ENCODE results near the gene NTSR1. TPM values are rescaled to one million over a fixed set of nuclear protein-coding genes. Genes with fewer than 3 reads are reported as not detected.

NTSR1 gene
- total and polyA plus RNA-seq, 12 donors = 0.03 to 0.14 (median 0.11) TPM; not detected in 9

DNA sequence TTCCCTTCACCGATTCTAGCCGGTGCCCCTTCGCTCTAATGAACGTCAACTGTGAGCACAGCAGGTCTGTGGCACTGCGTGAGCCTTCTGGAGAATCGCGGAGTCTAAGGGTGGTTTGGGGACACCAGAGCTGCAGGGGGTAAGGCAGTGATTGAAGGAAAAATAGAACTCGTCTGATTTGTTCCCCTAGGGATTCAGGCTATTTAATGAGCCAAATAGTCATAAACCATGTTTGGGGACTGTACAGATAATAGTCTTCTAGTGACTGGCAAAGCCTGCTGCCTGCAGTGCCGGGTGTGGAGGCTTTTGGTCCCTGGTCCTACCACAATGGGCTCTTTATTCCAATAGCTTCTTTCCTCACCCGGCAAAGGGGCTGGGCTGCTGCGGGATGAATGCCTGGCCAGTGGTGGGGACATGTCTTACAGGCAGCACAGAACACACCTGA, 11.1 kb upstream of the NTSR1 start:
- no peaks in the 10 kb centered on the region for H3K4me1 ChIP-seq (replicated peaks in 1 of 2)
- intact Hi-C loops (cut with DNase I) = no loop called here
- no peaks in the 10 kb centered on the region for H3K9me3 ChIP-seq (replicated peaks in 1 of 3)
- no peak for DNase-seq
- H3K4me3 ChIP-seq = no peak overlapping the region
- H3K27ac ChIP-seq = no peak overlapping the region
- no peaks in the 10 kb centered on the region for H3K36me3 ChIP-seq (replicated peaks in 1 of 2)
- WGBS, 4 donors = 83 to 89% (median 85%) methylated on average over 10 to 11 of the region's 11 CpGs
- TF ChIP-seq POLR2A (IDR thresholded peaks at IDR 0.05) (no peak), CTCF (IDR thresholded peaks at IDR 0.05) (no peak)
- peaks cover 4% of the 10 kb centered on the region for H3K27me3 ChIP-seq

DNA sequence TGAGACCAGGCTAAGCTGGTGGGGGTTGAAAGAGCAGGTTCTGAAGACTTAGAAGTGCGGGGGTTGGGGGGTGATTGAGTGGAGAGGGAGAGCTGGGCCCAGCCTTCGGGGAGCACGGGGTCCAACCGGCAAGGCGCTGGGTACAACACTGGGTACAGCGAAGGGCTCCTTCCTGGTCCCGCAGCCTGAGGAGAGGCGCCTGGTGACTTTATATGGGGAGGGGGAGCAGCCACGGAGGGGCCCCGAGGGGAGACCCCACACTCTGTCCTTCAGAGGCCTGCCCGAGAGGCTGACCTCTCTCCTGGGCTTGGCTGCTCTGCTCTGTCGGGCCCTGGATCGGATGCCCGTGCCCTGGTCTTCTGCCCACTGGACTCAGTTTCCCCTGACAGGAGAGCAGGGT, 10.4 kb upstream of the NTSR1 start:
- H3K9me3 ChIP-seq (replicated peaks in 1 of 3) = no peaks in the 10 kb centered on the region
- TF ChIP-seq CTCF (IDR thresholded peaks at IDR 0.05) (no peak), POLR2A (IDR thresholded peaks at IDR 0.05) (no peak)
- no peak overlapping the region for H3K4me3 ChIP-seq
- H3K36me3 ChIP-seq (replicated peaks in 1 of 2) = no peaks in the 10 kb centered on the region
- DNase-seq = no peak
- intact Hi-C loops (cut with DNase I) = no loop called here
- WGBS, 4 donors = 85 to 94% (median 91%) methylated on average over 9 to 14 of the region's 14 CpGs
- H3K27ac ChIP-seq = no peak overlapping the region
- H3K4me1 ChIP-seq (replicated peaks in 1 of 2) = no peaks in the 10 kb centered on the region
- H3K27me3 ChIP-seq = peaks cover 4% of the 10 kb centered on the region

GRCh38 chr20:62699296-62699695, 9.3 kb upstream of the NTSR1 start:
- Histone ChIP-seq H3K36me3 (replicated peaks in 1 of 2) (no peaks in the 10 kb centered on the region), H3K27me3 (peaks cover under 1% of the 10 kb centered on the region), H3K4me3 (no peak overlapping the region), H3K27ac (no peak overlapping the region), H3K9me3 (replicated peaks in 1 of 3) (no peaks in the 10 kb centered on the region), H3K4me1 (replicated peaks in 1 of 2) (peaks cover 0 to 7% of the 10 kb centered on the region in 2 donors)
- 93 to 97% (median 95%) methylated on average over 6 to 19 of the region's 19 CpGs for WGBS, 4 donors
- TF ChIP-seq CTCF (IDR thresholded peaks at IDR 0.05) = no peak
- no peak for TF ChIP-seq POLR2A (IDR thresholded peaks at IDR 0.05)
- intact Hi-C loops (cut with DNase I) = no loop called here
- no peak for DNase-seq

DNA sequence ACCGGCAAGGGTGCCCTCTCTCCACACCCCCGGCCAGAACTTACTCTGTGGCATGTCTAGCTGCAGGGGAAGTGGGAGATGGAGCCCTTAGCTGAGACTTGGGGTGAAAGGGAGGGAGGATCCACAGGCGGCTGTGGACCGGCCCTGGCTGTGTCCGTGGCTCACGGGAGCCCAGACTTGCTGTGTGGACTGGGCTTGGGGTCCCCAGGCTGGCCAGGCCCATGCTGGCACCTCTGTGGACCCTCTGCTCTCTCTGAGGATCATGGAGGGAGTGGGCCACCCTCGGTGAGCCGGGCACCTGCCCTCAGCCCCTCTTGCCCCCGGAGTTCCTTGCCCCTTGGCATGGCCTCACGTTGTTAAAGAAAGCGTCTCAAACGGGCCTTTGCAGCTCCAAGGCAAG, 8.9 kb upstream of the NTSR1 start:
- Histone ChIP-seq H3K36me3 (replicated peaks in 1 of 2) (no peaks in the 10 kb centered on the region), H3K27ac (no peak overlapping the region), H3K4me3 (no peak overlapping the region), H3K4me1 (replicated peaks in 1 of 2) (peaks cover 0 to 9% of the 10 kb centered on the region in 2 donors), H3K9me3 (replicated peaks in 1 of 3) (no peaks in the 10 kb centered on the region), H3K27me3 (no peaks in the 10 kb centered on the region)
- WGBS, 4 donors = 71 to 91% (median 81%) methylated on average over 9 to 12 of the region's 12 CpGs
- TF ChIP-seq CTCF (IDR thresholded peaks at IDR 0.05) (no peak), POLR2A (IDR thresholded peaks at IDR 0.05) (no peak)
- intact Hi-C loops (cut with DNase I) = no loop called here
- DNase-seq = no peak
